GM19463 (cell line): ENCODE data around the gene GNPTG.
"Not testable (repeated sequence)": the region's sequence is repeated elsewhere in the genome, so short reads cannot be mapped to it uniquely, and the experiment has no call there.

Experiments used
- ATAC-seq: cut with Tn5 transposase; IDR thresholded peaks from one replicate; pipeline ENCODE4 v1.9.1; 2021; ENCODE audit warnings: mild to moderate bottlenecking, moderate library complexity; ENCODE audit not compliant: unreplicated experiment

The GNPTG gene

GRCh38 chr16:1318268-1318545 lies 33.5 kb upstream of the GNPTG start:
- no peak for ATAC-seq

DNA sequence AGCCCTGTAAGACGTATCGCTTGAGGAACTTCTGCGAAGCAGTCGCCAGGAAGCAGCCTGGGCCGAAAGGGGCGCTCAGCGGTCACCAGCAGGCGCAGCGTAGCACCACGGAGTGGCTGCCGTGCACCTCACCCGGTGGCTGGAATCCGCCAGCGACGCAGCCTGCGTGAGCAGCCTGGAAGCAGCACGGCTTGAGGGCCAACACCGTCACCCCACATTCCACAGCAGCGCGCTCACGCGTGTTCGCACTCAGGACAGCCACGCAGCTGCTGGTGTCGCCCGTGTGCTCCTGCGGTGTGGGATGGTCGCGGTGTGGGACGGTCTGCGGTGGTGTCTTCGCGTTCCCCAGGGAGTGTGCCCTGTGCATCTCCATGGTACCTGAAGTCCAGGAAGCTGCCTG lies 32.7 kb upstream of the GNPTG start:
- no peak for ATAC-seq

GRCh38 chr16:1320097-1320496 lies 31.6 kb upstream of the GNPTG start:
- no peak for ATAC-seq

DNA sequence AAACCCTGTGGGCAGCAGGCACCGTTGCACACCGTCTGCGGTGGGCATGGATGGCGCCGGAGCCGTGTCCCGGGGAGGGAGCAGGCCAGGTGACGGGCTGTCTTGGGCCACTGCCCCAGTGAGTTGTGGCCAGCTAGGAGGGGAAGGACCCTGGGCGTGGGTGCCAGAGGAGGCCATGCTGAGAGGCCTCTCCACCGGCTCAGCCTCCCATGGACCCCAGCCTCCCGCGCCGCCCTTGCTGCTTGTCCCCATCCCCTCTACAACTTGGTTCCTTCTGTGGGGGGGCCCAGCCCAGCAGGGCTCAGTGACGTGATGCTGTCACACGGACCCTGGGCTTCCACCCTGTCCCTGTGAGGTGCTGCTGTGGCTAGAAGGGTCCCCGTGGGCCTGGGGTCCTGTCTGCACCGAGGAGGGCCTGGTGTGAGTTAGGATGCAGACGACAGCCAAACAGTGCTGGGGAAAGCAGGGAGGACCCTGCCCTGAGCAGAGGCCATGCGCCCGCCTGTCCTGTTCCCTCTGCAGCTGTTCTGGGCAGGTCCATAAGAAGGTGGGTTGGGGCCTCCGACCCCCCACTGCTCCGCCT lies 31.0 kb upstream of the GNPTG start:
- no peak for ATAC-seq

DNA sequence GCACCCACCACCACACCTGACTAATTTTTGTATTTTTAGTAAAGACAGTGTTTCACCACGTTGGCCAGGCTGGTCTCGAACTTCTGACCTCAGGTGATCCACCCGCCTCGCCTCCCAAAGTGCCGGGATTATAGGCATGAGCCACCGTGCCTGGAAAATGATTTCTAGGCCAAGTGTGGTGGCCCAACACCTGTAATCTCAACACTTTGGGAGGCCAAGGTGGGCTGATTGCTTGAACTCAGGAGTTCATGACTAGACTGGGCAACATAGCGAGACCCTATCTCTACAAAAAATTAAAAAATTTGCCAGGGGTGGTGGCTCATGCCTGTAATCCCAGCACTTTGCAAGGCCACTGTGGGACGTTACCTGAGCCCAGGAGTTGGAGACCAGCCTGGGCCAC lies 29.3 kb upstream of the GNPTG start:
- ATAC-seq: no peak

GRCh38 chr16:1323296-1324239 lies 28.2 kb upstream of the GNPTG start:
- no peak for ATAC-seq

DNA sequence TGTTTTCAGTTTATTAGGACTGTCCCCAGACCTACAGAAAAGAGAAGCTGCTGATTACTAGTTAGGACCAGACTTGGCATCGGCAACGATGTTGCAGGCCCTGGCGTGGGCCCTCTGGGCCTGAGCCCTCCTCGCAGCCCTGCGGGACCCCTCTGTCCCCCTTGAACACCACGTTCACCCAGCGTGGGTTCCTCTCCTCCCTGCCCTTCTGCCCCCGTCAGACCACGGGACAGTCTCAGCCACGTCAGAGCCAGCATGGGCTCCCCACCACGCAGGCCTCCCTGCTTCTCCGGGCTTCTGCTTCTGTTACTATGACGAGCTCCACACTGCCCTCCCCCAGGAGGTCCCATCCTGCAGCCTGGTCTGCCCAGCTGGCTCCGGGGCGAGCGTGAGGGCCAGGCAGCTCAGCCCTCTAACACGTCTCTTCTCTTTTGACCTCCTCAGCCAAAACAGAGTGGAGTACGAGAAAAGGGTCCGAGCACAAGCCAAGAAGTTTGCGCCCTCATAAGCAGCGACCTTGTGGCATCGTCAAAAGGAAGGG lies 27.4 kb upstream of the GNPTG start:
- ATAC-seq: no peak

DNA sequence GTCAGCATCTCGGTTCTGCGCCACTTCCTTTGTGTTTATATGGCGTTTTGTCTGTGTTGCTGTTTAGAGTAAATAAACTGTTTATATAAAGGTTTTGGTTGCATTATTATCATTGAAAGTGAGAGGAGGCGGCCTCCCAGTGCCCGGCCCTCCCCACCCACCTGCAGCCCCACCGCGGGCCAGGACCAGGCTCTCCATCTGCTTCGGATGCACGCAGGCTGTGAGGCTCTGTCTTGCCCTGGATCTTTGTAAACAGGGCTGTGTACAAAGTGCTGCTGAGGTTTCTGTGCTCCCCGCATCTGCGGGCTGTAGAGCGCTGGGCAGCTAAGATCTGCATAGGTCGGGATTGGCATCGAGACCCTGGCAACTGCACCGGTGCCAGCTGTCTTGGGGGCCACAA lies 26.5 kb upstream of the GNPTG start:
- no peak for ATAC-seq

GRCh38 chr16:1325673-1326371 lies 25.9 kb upstream of the GNPTG start:
- ATAC-seq: no peak

- no peak for ATAC-seq
Measured at GRCh38 chr16:1326391-1326790, 25.3 kb upstream of the GNPTG start.

GRCh38 chr16:1326946-1327618 lies 24.6 kb upstream of the GNPTG start:
- no peak for ATAC-seq

- no peak for ATAC-seq
Measured at GRCh38 chr16:1327619-1327947, 24.1 kb upstream of the GNPTG start.

DNA sequence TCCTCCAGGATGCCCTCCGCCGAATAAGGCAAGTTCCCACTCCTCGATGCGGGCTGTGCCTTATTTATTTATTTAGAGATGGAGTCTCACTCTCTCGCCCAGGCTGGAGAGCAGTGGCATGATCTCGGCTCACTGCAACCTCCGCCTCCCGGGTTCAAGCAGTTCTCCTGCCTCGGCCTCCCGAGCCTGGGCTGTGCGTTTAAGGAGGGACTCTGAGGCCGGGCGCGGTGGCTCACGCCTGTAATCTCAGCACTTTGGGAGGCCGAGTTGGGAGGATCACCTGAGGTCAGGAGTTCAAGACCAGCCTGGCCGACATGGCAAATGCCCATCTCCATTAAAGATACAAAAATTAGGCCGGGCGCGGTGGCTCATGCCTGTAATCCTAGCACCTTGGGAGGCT lies 23.6 kb upstream of the GNPTG start:
- not testable (repeated sequence) for ATAC-seq

DNA sequence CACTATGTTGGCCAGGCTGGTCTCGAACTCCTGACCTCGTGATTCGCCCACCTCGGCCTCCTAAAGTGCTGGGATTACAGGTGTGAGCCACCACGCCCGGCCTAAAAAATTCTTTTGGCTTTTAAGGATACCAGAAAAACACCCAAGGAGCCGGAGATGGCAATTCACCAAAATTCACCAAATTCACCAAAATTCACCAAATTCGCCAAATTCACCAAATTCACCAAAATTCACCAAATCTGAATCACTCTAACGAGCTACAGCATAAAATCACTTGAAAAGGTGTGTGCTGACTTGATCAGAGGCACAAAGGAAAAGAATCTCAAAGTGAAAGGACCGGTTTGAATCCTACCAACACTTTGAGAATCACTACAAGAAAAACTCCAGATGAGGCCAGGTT lies 22.8 kb upstream of the GNPTG start:
- not testable (repeated sequence) for ATAC-seq

GRCh38 chr16:1330260-1330914 lies 21.3 kb upstream of the GNPTG start:
- ATAC-seq: no peak

DNA sequence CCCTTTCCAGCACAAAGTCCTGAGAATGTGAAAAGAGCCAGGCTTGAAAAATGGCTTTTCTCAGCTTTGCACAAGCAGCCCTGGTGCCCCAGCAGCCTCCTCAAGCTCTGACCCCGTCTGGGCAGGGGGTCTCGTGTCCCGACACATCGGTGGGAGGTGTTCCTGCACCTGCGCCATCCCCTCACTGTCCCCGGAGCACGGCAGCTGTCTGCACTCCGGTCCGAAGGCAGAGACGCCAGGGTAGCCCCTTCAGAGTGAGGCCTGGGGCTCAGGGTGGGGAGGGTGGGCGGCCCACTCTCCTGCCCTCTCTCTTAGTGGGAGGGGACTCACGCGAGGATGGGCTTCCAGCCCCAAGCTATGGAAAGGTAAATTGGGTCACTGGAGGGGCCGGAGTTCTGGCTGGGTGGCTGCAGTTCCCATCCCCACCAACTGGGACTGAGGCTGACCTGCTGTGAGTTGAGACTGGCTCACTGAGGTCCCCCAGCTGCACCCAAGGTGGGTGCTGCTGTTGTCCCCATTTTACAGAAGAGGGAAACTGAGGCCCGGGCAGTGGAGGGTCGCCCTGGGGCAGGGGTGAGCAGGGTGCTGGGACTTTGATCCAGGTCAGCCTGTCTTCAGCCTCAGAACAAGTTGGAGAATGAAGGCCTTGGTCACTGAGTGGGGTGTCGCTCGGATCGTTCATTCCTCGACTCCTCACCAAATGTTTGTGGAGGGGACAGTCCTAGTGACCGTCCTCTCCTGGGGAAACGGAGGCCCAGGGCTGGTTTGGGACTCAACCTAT lies 20.6 kb upstream of the GNPTG start:
- ATAC-seq: no peak

DNA sequence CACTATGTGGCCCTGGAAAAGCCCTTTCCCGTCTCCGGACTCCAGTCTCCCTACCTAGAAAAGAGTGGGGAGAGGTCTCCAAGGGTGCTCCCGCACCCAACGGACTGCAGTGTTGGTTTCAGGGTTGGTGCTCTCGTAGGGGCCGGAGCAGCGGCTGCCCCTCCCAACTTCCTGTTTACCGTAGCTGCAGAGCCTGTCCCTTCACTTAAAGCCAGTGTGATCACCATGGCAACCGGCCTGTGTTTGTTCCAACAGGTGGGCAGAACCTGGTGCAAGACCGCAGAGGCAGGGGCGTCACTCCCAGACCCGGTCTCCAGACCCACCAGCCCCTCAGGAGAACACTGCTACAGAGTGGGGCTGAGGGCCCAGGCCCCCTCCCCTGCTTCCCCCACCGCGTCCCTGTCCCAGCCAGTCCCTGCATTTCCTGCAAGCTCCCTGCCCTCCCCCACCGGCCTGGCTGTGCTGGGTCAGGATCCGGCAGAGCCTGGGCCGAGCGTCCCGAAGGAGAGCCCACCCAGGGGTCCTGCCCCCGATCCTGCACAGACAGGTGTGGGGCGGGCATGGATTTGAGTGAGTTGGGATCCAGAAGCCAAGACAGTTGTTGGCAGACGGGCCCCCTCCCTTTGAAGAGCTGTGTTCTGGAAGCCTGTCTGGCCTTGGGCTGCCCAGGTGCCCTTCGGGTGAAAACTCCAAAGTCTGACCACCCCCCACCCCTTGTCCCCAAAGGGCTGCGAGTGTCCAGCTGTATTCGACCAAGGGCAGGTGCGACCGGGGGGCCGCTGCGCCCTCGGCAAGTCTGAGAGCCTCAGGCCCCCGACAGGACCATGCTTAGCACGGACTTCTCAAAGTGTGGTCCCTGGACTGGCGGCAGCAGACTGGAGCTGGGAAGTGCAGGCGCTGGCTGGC lies 19.8 kb upstream of the GNPTG start:
- no peak for ATAC-seq

DNA sequence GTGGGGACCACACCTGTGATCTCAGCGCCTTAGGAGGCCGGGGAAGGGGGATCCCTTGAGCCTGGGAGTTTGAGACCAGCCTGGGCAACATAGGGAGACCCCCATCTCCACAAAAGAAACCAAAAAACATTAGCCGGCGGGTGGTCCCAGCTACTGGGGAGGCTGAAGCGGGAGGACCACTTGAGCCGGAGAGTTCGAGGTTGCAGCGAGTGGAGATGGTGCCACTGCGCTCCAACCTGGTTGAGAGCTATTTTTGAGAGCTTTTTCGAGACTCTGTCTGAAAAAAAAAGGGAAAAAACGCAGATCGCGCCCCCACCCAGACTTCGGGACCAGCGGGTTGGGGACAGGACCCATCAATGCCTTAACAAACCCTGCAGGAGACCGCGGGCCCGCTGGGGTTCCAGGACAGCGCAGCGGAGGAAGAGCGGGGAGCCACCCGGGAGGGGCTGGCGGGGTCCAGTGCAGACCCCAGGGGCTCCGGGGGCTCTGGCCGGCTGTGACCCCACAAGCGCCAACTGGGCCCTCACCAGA lies 19.0 kb upstream of the GNPTG start:
- ATAC-seq: no peak
